ENCODE results near the gene KIAA1328.

Gene KIAA1328

GRCh38 chr18:37254973-37255372 is 426.0 kb downstream of the KIAA1328 start:
- no CpG with 5 or more reads among the region's 12 CpGs for WGBS (ENCODE audit: insufficient coverage, insufficient read length)
- no peaks in the 10 kb centered on the region for H3K9me3 ChIP-seq (ENCODE audit: control insufficient read depth, insufficient read depth, low read length)
- peaks cover 7% of the 10 kb centered on the region; the same call in 1 of the 2 replicates for H3K27me3 ChIP-seq (ENCODE audit: control insufficient read depth, insufficient read depth, low read length)
- no peak overlapping the region for H3K27ac ChIP-seq (ENCODE audit: low read length)
- H3K4me3 ChIP-seq (ENCODE audit: low read length): no peak overlapping the region
- DNase-seq (ENCODE audit: low read depth, low spot score): no peak
- peaks cover 3% of the 10 kb centered on the region for H3K4me1 ChIP-seq (ENCODE audit: control insufficient read depth, insufficient read depth, low read length)
- H3K36me3 ChIP-seq (ENCODE audit: control insufficient read depth, insufficient read depth, low read length): no peaks in the 10 kb centered on the region

- DNase-seq (ENCODE audit: low read depth, low spot score): no peak
- Histone ChIP-seq H3K4me3 (ENCODE audit: low read length) (no peak overlapping the region), H3K27me3 (ENCODE audit: control insufficient read depth, insufficient read depth, low read length) (peaks cover 7% of the 10 kb centered on the region; the same call in 1 of the 2 replicates), H3K4me1 (ENCODE audit: control insufficient read depth, insufficient read depth, low read length) (peaks cover 3% of the 10 kb centered on the region), H3K36me3 (ENCODE audit: control insufficient read depth, insufficient read depth, low read length) (no peaks in the 10 kb centered on the region), H3K9me3 (ENCODE audit: control insufficient read depth, insufficient read depth, low read length) (no peaks in the 10 kb centered on the region), H3K27ac (ENCODE audit: low read length) (no peak overlapping the region)
- WGBS (ENCODE audit: insufficient coverage, insufficient read length): no CpG with 5 or more reads among the region's 9 CpGs
These were observed 429.2 kb downstream of the KIAA1328 start for GRCh38 chr18:37258131-37258530.

DNA sequence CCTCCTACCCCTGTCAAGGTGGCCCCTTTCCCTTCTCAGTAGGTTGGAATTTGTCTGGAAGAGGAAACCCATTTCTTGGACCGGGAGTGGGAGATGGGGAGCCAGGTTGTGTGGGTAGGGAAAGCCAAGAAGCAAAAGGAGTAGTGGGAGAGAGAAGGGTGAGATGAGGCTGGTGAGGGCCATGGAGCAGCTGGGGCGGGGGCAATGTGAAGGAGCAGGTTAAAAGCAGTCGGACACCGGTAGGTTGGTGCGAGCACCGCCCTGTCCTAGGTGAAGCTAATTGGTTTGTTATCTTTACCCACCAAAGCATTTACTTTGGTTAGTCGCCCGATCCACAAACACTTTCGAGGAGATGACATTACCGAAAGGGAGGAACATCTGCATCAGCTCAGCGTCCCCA is 429.9 kb downstream of the KIAA1328 start:
- Histone ChIP-seq H3K4me3 (ENCODE audit: low read length) (no peak overlapping the region), H3K27ac (ENCODE audit: low read length) (no peak overlapping the region), H3K27me3 (ENCODE audit: control insufficient read depth, insufficient read depth, low read length) (peaks cover 7% of the 10 kb centered on the region; the same call in 1 of the 2 replicates), H3K36me3 (ENCODE audit: control insufficient read depth, insufficient read depth, low read length) (no peaks in the 10 kb centered on the region), H3K4me1 (ENCODE audit: control insufficient read depth, insufficient read depth, low read length) (peaks cover 3% of the 10 kb centered on the region), H3K9me3 (ENCODE audit: control insufficient read depth, insufficient read depth, low read length) (no peaks in the 10 kb centered on the region)
- no peak for DNase-seq (ENCODE audit: low read depth, low spot score)
- WGBS (ENCODE audit: insufficient coverage, insufficient read length): no CpG with 5 or more reads among the region's 11 CpGs

DNA sequence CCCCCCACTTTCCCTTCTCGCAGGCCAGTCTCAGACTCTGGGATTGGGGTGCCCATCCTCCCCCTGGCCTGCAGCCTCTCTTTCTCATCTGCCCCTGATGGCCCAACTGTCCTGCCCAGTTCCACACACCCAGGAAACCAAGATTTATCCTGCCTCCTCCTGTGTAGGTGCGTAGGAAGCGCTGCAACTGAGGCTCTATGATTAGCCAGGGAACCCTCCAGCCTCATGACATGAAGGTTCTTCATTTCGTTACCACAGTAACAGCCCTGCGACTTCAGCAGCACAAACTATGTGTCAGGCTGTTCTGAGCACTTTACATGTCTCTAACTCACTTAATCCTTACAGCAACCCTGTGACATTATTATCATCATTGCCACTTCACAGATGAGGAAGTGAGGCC is 430.8 kb downstream of the KIAA1328 start:
- H3K4me3 ChIP-seq (ENCODE audit: low read length): no peak overlapping the region
- H3K9me3 ChIP-seq (ENCODE audit: control insufficient read depth, insufficient read depth, low read length): no peaks in the 10 kb centered on the region
- no CpG with 5 or more reads among the region's 5 CpGs for WGBS (ENCODE audit: insufficient coverage, insufficient read length)

DNA sequence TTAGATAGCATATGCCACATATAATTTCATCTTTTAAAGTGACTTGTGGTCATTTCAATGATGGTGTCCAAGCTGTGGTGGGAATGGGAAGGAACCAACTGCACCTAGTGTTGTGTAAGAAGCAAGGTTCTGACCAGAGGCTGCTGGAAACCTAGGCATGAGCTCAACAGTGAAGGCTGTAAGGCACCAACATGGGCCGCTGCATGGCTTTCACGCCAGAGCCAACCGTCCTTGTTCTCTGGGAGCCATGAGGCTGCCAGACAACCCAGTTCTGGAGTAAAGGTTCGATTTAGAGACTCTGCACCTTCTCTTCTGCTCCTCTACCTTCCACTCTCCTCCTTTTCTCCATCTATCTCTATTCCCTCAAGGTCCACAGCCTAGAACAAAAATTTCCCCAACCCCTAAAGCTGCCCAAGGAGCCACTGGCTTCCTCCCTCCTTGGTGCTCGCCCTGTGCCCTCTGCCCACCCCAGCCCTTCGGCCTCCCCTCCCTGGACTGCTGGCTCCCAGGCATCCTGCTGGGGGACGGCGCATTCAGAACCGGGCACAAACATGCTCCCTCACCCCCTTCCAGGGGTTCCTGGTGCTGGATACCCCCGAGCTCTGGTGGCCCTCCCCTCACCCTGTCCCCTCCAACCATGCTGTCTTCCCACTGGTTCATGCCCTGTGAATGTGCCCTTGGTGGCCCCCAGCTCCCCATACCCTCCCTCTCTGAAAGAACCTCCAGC is 431.6 kb downstream of the KIAA1328 start:
- no peaks in the 10 kb centered on the region for H3K36me3 ChIP-seq (ENCODE audit: control insufficient read depth, insufficient read depth, low read length)
- no peaks in the 10 kb centered on the region; the same call in none of the 2 replicates for H3K4me1 ChIP-seq (ENCODE audit: control insufficient read depth, insufficient read depth, low read length)
- H3K9me3 ChIP-seq (ENCODE audit: control insufficient read depth, insufficient read depth, low read length): no peaks in the 10 kb centered on the region
- DNase-seq (ENCODE audit: low read depth, low spot score): no peak
- no CpG with 5 or more reads among the region's 10 CpGs for WGBS (ENCODE audit: insufficient coverage, insufficient read length)
- H3K27ac ChIP-seq (ENCODE audit: low read length): no peak overlapping the region
- no peaks in the 10 kb centered on the region for H3K27me3 ChIP-seq (ENCODE audit: control insufficient read depth, insufficient read depth, low read length)
- H3K4me3 ChIP-seq (ENCODE audit: low read length): no peak overlapping the region

More for the DNA sequence above, 430.8 kb downstream of the KIAA1328 start:
- Histone ChIP-seq H3K27me3 (ENCODE audit: control insufficient read depth, insufficient read depth, low read length) (peaks cover 4% of the 10 kb centered on the region; the same call in 1 of the 2 replicates), H3K4me1 (ENCODE audit: control insufficient read depth, insufficient read depth, low read length) (no peaks in the 10 kb centered on the region; the same call in none of the 2 replicates), H3K27ac (ENCODE audit: low read length) (no peak overlapping the region), H3K36me3 (ENCODE audit: control insufficient read depth, insufficient read depth, low read length) (no peaks in the 10 kb centered on the region)
- DNase-seq (ENCODE audit: low read depth, low spot score): no peak

DNA sequence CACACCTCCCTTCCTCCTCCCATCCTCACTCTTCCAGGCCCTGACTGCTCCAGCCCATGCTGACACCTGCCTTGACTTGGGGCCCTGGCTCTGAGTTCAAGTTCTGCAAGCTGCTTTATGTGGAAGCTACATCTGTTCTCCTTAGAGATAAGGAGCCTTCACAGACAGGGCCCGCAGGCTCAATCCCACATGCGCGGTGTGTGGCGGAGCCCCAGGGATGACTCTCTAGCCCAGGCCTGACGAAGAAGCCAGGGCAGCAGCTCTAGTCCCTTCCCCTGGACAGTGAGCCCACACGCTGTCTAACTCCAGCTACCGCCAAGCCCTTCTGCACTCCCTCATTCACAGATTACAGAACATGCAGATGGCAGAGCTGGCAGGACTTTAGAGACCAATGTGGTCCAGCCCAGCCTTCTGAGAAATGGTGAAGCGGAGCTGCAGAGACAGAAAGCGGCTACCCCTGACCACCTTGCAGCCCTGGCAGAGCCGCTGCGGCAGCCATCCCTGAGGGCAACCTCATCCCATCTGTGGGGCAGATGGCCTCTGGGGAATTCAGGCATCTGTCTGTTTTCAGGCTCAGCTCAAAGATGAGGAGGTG is 432.4 kb downstream of the KIAA1328 start:
- no peak for DNase-seq (ENCODE audit: low read depth, low spot score)
- Histone ChIP-seq H3K27ac (ENCODE audit: low read length) (no peak overlapping the region), H3K4me3 (ENCODE audit: low read length) (no peak overlapping the region), H3K27me3 (ENCODE audit: control insufficient read depth, insufficient read depth, low read length) (no peaks in the 10 kb centered on the region), H3K4me1 (ENCODE audit: control insufficient read depth, insufficient read depth, low read length) (no peaks in the 10 kb centered on the region; the same call in none of the 2 replicates), H3K9me3 (ENCODE audit: control insufficient read depth, insufficient read depth, low read length) (no peaks in the 10 kb centered on the region), H3K36me3 (ENCODE audit: control insufficient read depth, insufficient read depth, low read length) (no peaks in the 10 kb centered on the region)
- no CpG with 5 or more reads among the region's 11 CpGs for WGBS (ENCODE audit: insufficient coverage, insufficient read length)

GRCh38 chr18:37261988-37262387 is 433.1 kb downstream of the KIAA1328 start:
- Histone ChIP-seq H3K4me1 (ENCODE audit: control insufficient read depth, insufficient read depth, low read length) (no peaks in the 10 kb centered on the region; the same call in none of the 2 replicates), H3K4me3 (ENCODE audit: low read length) (no peak overlapping the region), H3K9me3 (ENCODE audit: control insufficient read depth, insufficient read depth, low read length) (no peaks in the 10 kb centered on the region), H3K27ac (ENCODE audit: low read length) (no peak overlapping the region), H3K27me3 (ENCODE audit: control insufficient read depth, insufficient read depth, low read length) (no peaks in the 10 kb centered on the region), H3K36me3 (ENCODE audit: control insufficient read depth, insufficient read depth, low read length) (no peaks in the 10 kb centered on the region)
- no CpG with 5 or more reads among the region's 8 CpGs for WGBS (ENCODE audit: insufficient coverage, insufficient read length)
- no peak for DNase-seq (ENCODE audit: low read depth, low spot score)

GRCh38 chr18:37264956-37265355 is 436.0 kb downstream of the KIAA1328 start:
- DNase-seq (ENCODE audit: low read depth, low spot score): no peak
- Histone ChIP-seq H3K9me3 (ENCODE audit: control insufficient read depth, insufficient read depth, low read length) (no peaks in the 10 kb centered on the region), H3K36me3 (ENCODE audit: control insufficient read depth, insufficient read depth, low read length) (no peaks in the 10 kb centered on the region), H3K4me3 (ENCODE audit: low read length) (no peak overlapping the region), H3K27me3 (ENCODE audit: control insufficient read depth, insufficient read depth, low read length) (no peaks in the 10 kb centered on the region), H3K4me1 (ENCODE audit: control insufficient read depth, insufficient read depth, low read length) (no peaks in the 10 kb centered on the region; the same call in none of the 2 replicates), H3K27ac (ENCODE audit: low read length) (no peak overlapping the region)
- no CpG with 5 or more reads among the region's 14 CpGs for WGBS (ENCODE audit: insufficient coverage, insufficient read length)

DNA sequence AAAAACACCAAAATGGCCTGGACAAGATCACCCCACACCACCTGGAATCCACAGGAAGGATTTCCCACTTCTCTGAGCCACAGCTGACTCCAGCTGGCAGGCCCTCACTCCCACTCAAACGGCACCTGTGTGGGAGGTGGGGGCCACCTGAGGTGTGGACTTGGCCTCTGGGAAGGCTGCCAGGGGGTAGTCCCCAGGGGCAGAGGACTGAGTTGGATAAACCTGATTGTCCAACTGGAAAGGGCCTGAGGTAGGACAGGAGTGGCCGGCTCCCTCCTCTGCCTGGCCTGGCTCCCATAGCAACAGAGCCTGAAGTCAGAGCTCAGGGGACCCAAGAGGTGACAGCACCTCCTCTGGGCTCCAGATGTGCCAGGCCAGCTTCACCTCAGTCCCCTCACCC is 436.5 kb downstream of the KIAA1328 start:
- H3K4me3 ChIP-seq (ENCODE audit: low read length): no peak overlapping the region
- H3K9me3 ChIP-seq (ENCODE audit: control insufficient read depth, insufficient read depth, low read length): no peaks in the 10 kb centered on the region
- no peak overlapping the region for H3K27ac ChIP-seq (ENCODE audit: low read length)
- H3K27me3 ChIP-seq (ENCODE audit: control insufficient read depth, insufficient read depth, low read length): no peaks in the 10 kb centered on the region
- DNase-seq (ENCODE audit: low read depth, low spot score): no peak
- WGBS (ENCODE audit: insufficient coverage, insufficient read length): no CpG with 5 or more reads among the region's 2 CpGs
- H3K4me1 ChIP-seq (ENCODE audit: control insufficient read depth, insufficient read depth, low read length): no peaks in the 10 kb centered on the region; the same call in none of the 2 replicates
- H3K36me3 ChIP-seq (ENCODE audit: control insufficient read depth, insufficient read depth, low read length): no peaks in the 10 kb centered on the region

GRCh38 chr18:37266290-37266689 is 437.4 kb downstream of the KIAA1328 start:
- H3K4me3 ChIP-seq (ENCODE audit: low read length): no peak overlapping the region
- H3K27me3 ChIP-seq (ENCODE audit: control insufficient read depth, insufficient read depth, low read length): no peaks in the 10 kb centered on the region
- H3K36me3 ChIP-seq (ENCODE audit: control insufficient read depth, insufficient read depth, low read length): no peaks in the 10 kb centered on the region
- no peaks in the 10 kb centered on the region; the same call in none of the 2 replicates for H3K4me1 ChIP-seq (ENCODE audit: control insufficient read depth, insufficient read depth, low read length)
- H3K9me3 ChIP-seq (ENCODE audit: control insufficient read depth, insufficient read depth, low read length): no peaks in the 10 kb centered on the region
- no CpG with 5 or more reads among the region's 13 CpGs for WGBS (ENCODE audit: insufficient coverage, insufficient read length)
- no peak overlapping the region for H3K27ac ChIP-seq (ENCODE audit: low read length)
- no peak for DNase-seq (ENCODE audit: low read depth, low spot score)

All from iPS DF 6.9 (cell line).